SK-N-SH (cell line): Measurements from ENCODE around the gene ZNRF1. TPM values are rescaled to one million over a fixed set of nuclear protein-coding genes. Genes with fewer than 3 reads are reported as not detected.

ENCODE experiments used
- CTCF ChIA-PET: fragments of 300-600, 350-600 bp; formaldehyde crosslinking; extraction: SDS; loops from one replicate; lab custom pipeline; 2021; lab: Yijun Ruan, JAX
- POLR2A ChIA-PET: fragments of 350-600 bp; sonication (Branson Sonifier 250); formaldehyde crosslinking; extraction: SDS; loops from one replicate; lab custom pipeline; 2020; ENCODE audit warnings: antibody characterized with exemption, inconsistent platforms; lab: Yijun Ruan, JAX
- DNase-seq: peaks from one replicate; pipeline ENCODE4 v3.0.0; 2012
- H2AFZ ChIP-seq: fragments of 200-600 bp; sonication (generic); 2 replicates; pipeline ENCODE4 v1.8.1; 2016; ENCODE audit warnings: antibody characterized with exemption, mild to moderate bottlenecking, low read depth
- H3F3A ChIP-seq: fragments of 200-600 bp; sonication (generic); replicated peaks from 2 replicates; pipeline ENCODE3; 2016; ENCODE audit warnings: antibody characterized with exemption, mild to moderate bottlenecking; ENCODE audit not compliant: insufficient read depth
- H3K27ac ChIP-seq, 2 experiments: fragments of 200-500 bp in 1 of 2; fragments of 200-600 bp in 1 of 2; sonication (Bioruptor generic) in 1 of 2; sonication (generic), shearing (Covaris generic) in 1 of 2; 2 replicates each; pipeline versions ENCODE4 v1.5.1 to v1.6.1; 2014 to 2016; ENCODE audit warnings: low read depth in 2 of 2, inconsistent platforms in 1 of 2, low read length in 1 of 2, mild to moderate bottlenecking in 1 of 2, mixed read lengths in 1 of 2
- H3K27me3 ChIP-seq: fragments of 200-600 bp; sonication (generic), shearing (Covaris generic); 2 replicates; pipeline ENCODE4 v1.6.1; 2016; ENCODE audit warnings: mixed run types; ENCODE audit not compliant: insufficient read depth
- H3K36me3 ChIP-seq, 2 experiments: fragments of 200-500 bp in 1 of 2; fragments of 200-600 bp in 1 of 2; sonication (Bioruptor generic) in 1 of 2; sonication (generic) in 1 of 2; replicated peaks in 1 of 2; 2 replicates each; pipeline versions ENCODE3 to v1.5.1; 2014 to 2016; ENCODE audit warnings: low read length in 1 of 2, mild to moderate bottlenecking in 1 of 2; ENCODE audit not compliant: insufficient read depth in 2 of 2, control insufficient read depth in 1 of 2
- H3K4me1 ChIP-seq, 2 experiments: fragments of 200-500 bp in 1 of 2; fragments of 200-600 bp in 1 of 2; sonication (Bioruptor generic) in 1 of 2; sonication (generic), shearing (Covaris generic) in 1 of 2; 2 replicates each; pipeline versions ENCODE4 v1.5.1 to v1.6.1; 2014 to 2016; ENCODE audit warnings: low read depth in 1 of 2, low read length in 1 of 2, mixed run types in 1 of 2; ENCODE audit not compliant: insufficient read depth in 2 of 2, control insufficient read depth in 1 of 2
- H3K4me2 ChIP-seq: fragments of 200-600 bp; sonication (generic), shearing (Covaris generic); 2 replicates; pipeline ENCODE4 v1.6.1; 2017; ENCODE audit warnings: mixed run types
- H3K4me3 ChIP-seq, 2 experiments: fragments of 200-500 bp in 1 of 2; fragments of 200-600 bp in 1 of 2; sonication (Bioruptor generic) in 1 of 2; sonication (generic), shearing (Covaris generic) in 1 of 2; 2 replicates each; pipeline versions ENCODE4 v1.5.1 to v1.8.1; 2014 to 2016; ENCODE audit warnings: low read depth in 2 of 2, inconsistent platforms in 1 of 2, low read length in 1 of 2, mild to moderate bottlenecking in 1 of 2, mixed read lengths in 1 of 2, moderate library complexity in 1 of 2
- H3K79me2 ChIP-seq: fragments of 200-600 bp; sonication (generic); 2 replicates; pipeline ENCODE4 v1.8.1; 2017; ENCODE audit warnings: mild to moderate bottlenecking; ENCODE audit not compliant: insufficient read depth
- H3K9ac ChIP-seq: fragments of 200-600 bp; sonication (generic); 2 replicates; pipeline ENCODE4 v1.6.1; 2017; ENCODE audit warnings: mixed run types
- H3K9me2 ChIP-seq: fragments of 200-600 bp; sonication (generic); 2 replicates; pipeline ENCODE4 v1.6.1; 2017; ENCODE audit warnings: mixed run types
- H3K9me3 ChIP-seq: fragments of 200-600 bp; sonication (generic); 2 replicates; pipeline ENCODE4 v1.6.1; 2017; ENCODE audit warnings: mixed run types, mild to moderate bottlenecking, moderate library complexity
- H4K20me1 ChIP-seq: fragments of 200-600 bp; sonication (generic); 2 replicates; pipeline ENCODE4 v1.6.1; 2017; ENCODE audit warnings: mild to moderate bottlenecking, mixed run types; ENCODE audit not compliant: insufficient read depth
- CHD2 ChIP-seq: fragments of 150-350 bp; IDR thresholded peaks from 2 replicates; pipeline ENCODE4 v1.6.1; 2018; ENCODE audit warnings: low read length; ENCODE audit not compliant: partially characterized antibody
- ELF1 ChIP-seq: IDR thresholded peaks from 2 replicates; pipeline ENCODE4 v1.4.0; 2012
- EP300 ChIP-seq, 2 experiments: IDR thresholded peaks; 2 replicates each; pipeline versions ENCODE4 v1.4.0 to v1.6.1; 2012; ENCODE audit warnings: borderline replicate concordance in 1 of 2, low read depth in 1 of 2, low read length in 1 of 2
- FOSL2 ChIP-seq: IDR thresholded peaks from 2 replicates; pipeline ENCODE4 v1.4.0; 2012; ENCODE audit warnings: low read depth, mild to moderate bottlenecking, moderate library complexity, borderline replicate concordance
- FOXJ3 ChIP-seq: sonication (generic); formaldehyde crosslinking; IDR thresholded peaks from 2 replicates; pipeline ENCODE4 v1.5.1; 2020; ENCODE audit warnings: mild to moderate bottlenecking, missing genetic modification reagents
- JUND ChIP-seq: IDR thresholded peaks from 2 replicates; pipeline ENCODE4 v1.4.0; 2012
- MXI1 ChIP-seq: IDR thresholded peaks from 2 replicates; pipeline ENCODE4 v1.6.1; 2012; ENCODE audit warnings: mild to moderate bottlenecking, low read depth, low read length, improper control_type of control experiment
- NFIC ChIP-seq: IDR thresholded peaks from 2 replicates; pipeline ENCODE4 v1.4.0; 2012; ENCODE audit warnings: borderline replicate concordance
- POLR2AphosphoS5 ChIP-seq: IDR thresholded peaks from 2 replicates; pipeline ENCODE4 v1.6.1; 2012; ENCODE audit warnings: low read depth, low read length
- RXRA ChIP-seq: IDR thresholded peaks from 2 replicates; pipeline ENCODE4 v1.4.0; 2012; ENCODE audit warnings: low read depth, mild to moderate bottlenecking, borderline replicate concordance
- SMC3 ChIP-seq: IDR thresholded peaks from 2 replicates; pipeline ENCODE4 v1.6.1; 2012; ENCODE audit warnings: low read depth, low read length, improper control_type of control experiment
- TAF1 ChIP-seq: IDR thresholded peaks from 2 replicates; pipeline ENCODE4 v1.6.1; 2012; ENCODE audit warnings: low read depth, mild to moderate bottlenecking, low read length, moderate library complexity, borderline replicate concordance
- WGBS: methylation state at CpG from one replicate; pipeline ENCODE4 v1.1.6; 2017; ENCODE audit warnings: low lambda C conversion rate; 5-methylcytosine and 5-hydroxymethylcytosine counted together
- polyA plus RNA-seq, 3 experiments: library from polyadenylated mRNA; depleted of rRNA; stranded (reverse); fragments of >200 nt; gene quantifications; 2 replicates each; pipeline ENCODE4 v1.2.3, GENCODE V29; 2012
- TF ChIP-seq, protein P1 (sequence below): IDR thresholded peaks from 2 replicates; pipeline ENCODE4 v1.4.0; 2012; ENCODE audit warnings: low read depth, borderline replicate concordance
- TF ChIP-seq, protein P2 (sequence below): fragments of 200-600 bp; sonication (generic); IDR thresholded peaks from 2 replicates; pipeline ENCODE4 v1.6.1; 2017; ENCODE audit warnings: antibody characterized with exemption, mild to moderate bottlenecking, moderate library complexity
- TF ChIP-seq, protein P3 (sequence below): IDR thresholded peaks from 2 replicates; pipeline ENCODE4; 2012
- TF ChIP-seq, protein P4 (sequence below): IDR thresholded peaks from 2 replicates; pipeline ENCODE4 v1.6.1; 2012; ENCODE audit warnings: mild to moderate bottlenecking, low read depth, low read length, moderate library complexity
- TF ChIP-seq, protein P5 (sequence below): IDR thresholded peaks from 2 replicates; pipeline ENCODE4 v1.4.0; 2012; ENCODE audit warnings: low read depth, borderline replicate concordance

Gene ZNRF1
- polyA plus RNA-seq, 1 of the 3 experiments (the other 2 are of a cell fraction), result 23.7 TPM

DNA sequence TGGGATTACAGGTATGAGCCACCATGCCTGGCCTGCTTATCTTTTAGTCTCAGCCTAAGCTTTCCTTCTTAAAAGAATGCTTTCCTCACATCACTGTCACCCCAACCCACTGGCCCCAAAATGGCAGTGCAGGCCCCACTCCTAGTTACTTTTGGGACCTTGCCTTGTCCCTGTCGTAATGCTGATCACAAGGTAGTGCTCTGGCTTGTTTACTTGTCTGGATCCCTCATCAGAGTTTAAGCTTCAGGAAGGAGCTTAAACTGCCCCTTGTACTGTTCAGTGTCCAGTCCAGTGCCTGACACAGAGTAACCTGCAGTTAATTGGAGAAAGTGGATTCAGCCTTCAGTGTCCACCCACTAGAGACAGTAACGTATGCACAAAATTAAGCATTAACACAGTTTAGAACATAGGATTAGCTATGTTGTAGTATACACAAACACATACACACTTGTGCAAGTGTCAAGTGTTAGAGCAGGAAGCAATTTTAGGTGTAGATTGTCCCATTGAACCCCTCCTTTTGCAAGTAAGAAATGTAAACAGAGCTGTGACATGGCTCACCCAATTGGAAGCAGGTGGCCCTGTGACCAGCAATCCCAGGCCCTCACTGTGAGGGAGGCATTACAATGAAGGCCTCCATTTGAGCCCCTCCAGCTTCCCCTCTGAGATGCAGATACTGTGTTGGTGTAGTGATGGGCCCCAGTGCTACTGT, 73.6 kb downstream of the ZNRF1 start:
- Histone ChIP-seq H3K9me3 (no peaks in the 10 kb centered on the region), H3K4me1 (peaks cover 9 to 53% of the 10 kb centered on the region in 2 experiments; a peak in 2 of 4 replicates), H3K4me2 (no peak overlapping the region), H3K27me3 (no peaks in the 10 kb centered on the region), H3K36me3 (no peaks in the 10 kb centered on the region), H4K20me1 (peaks cover 38% of the 10 kb centered on the region), H3K79me2 (peaks cover 83% of the 10 kb centered on the region), H3K4me3 (no peak overlapping the region), H3K27ac (no peak overlapping the region), H3F3A (no peaks in the 10 kb centered on the region), H3K9me2 (no peaks in the 10 kb centered on the region), H2AFZ (no peak overlapping the region), H3K9ac (no peak overlapping the region)
- DNase-seq, result no peak
- ChIA-PET POLR2A (no interaction called here), CTCF (interaction anchor here (0.8 to 2.7 kb wide), 4 partner anchors 17 to 74 kb away, joined by 3 to 12 read pairs (median 4); partner anchors contain the start of gene ZNRF1)
- WGBS, result 100% methylated on average over 2 of the region's 2 CpGs
- TF ChIP-seq TAF1 (no peak), JUND (no peak), EP300 (IDR thresholded peaks at IDR 0.05; ENCODE audit: borderline replicate concordance in 1 of 2, low read depth in 1 of 2, low read length in 1 of 2) (no peak), FOXJ3 (CRISPR knock-in tag) (no peak), CHD2 (no peak), FOSL2 (no peak), SMC3 (no peak), MXI1 (no peak), ELF1 (no peak), RXRA (no peak), POLR2AphosphoS5 (no peak), NFIC (no peak)
- TF ChIP-seq, protein P1, sequence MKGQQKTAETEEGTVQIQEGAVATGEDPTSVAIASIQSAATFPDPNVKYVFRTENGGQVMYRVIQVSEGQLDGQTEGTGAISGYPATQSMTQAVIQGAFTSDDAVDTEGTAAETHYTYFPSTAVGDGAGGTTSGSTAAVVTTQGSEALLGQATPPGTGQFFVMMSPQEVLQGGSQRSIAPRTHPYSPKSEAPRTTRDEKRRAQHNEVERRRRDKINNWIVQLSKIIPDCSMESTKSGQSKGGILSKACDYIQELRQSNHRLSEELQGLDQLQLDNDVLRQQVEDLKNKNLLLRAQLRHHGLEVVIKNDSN, result no peak
- TF ChIP-seq, protein P2, sequence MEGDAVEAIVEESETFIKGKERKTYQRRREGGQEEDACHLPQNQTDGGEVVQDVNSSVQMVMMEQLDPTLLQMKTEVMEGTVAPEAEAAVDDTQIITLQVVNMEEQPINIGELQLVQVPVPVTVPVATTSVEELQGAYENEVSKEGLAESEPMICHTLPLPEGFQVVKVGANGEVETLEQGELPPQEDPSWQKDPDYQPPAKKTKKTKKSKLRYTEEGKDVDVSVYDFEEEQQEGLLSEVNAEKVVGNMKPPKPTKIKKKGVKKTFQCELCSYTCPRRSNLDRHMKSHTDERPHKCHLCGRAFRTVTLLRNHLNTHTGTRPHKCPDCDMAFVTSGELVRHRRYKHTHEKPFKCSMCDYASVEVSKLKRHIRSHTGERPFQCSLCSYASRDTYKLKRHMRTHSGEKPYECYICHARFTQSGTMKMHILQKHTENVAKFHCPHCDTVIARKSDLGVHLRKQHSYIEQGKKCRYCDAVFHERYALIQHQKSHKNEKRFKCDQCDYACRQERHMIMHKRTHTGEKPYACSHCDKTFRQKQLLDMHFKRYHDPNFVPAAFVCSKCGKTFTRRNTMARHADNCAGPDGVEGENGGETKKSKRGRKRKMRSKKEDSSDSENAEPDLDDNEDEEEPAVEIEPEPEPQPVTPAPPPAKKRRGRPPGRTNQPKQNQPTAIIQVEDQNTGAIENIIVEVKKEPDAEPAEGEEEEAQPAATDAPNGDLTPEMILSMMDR, result no peak
- TF ChIP-seq, protein P3, sequence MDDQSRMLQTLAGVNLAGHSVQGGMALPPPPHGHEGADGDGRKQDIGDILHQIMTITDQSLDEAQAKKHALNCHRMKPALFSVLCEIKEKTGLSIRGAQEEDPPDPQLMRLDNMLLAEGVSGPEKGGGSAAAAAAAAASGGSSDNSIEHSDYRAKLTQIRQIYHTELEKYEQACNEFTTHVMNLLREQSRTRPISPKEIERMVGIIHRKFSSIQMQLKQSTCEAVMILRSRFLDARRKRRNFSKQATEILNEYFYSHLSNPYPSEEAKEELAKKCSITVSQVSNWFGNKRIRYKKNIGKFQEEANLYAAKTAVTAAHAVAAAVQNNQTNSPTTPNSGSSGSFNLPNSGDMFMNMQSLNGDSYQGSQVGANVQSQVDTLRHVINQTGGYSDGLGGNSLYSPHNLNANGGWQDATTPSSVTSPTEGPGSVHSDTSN, result no peak
- TF ChIP-seq, protein P4, sequence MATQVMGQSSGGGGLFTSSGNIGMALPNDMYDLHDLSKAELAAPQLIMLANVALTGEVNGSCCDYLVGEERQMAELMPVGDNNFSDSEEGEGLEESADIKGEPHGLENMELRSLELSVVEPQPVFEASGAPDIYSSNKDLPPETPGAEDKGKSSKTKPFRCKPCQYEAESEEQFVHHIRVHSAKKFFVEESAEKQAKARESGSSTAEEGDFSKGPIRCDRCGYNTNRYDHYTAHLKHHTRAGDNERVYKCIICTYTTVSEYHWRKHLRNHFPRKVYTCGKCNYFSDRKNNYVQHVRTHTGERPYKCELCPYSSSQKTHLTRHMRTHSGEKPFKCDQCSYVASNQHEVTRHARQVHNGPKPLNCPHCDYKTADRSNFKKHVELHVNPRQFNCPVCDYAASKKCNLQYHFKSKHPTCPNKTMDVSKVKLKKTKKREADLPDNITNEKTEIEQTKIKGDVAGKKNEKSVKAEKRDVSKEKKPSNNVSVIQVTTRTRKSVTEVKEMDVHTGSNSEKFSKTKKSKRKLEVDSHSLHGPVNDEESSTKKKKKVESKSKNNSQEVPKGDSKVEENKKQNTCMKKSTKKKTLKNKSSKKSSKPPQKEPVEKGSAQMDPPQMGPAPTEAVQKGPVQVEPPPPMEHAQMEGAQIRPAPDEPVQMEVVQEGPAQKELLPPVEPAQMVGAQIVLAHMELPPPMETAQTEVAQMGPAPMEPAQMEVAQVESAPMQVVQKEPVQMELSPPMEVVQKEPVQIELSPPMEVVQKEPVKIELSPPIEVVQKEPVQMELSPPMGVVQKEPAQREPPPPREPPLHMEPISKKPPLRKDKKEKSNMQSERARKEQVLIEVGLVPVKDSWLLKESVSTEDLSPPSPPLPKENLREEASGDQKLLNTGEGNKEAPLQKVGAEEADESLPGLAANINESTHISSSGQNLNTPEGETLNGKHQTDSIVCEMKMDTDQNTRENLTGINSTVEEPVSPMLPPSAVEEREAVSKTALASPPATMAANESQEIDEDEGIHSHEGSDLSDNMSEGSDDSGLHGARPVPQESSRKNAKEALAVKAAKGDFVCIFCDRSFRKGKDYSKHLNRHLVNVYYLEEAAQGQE, result no peak
- TF ChIP-seq, protein P5, sequence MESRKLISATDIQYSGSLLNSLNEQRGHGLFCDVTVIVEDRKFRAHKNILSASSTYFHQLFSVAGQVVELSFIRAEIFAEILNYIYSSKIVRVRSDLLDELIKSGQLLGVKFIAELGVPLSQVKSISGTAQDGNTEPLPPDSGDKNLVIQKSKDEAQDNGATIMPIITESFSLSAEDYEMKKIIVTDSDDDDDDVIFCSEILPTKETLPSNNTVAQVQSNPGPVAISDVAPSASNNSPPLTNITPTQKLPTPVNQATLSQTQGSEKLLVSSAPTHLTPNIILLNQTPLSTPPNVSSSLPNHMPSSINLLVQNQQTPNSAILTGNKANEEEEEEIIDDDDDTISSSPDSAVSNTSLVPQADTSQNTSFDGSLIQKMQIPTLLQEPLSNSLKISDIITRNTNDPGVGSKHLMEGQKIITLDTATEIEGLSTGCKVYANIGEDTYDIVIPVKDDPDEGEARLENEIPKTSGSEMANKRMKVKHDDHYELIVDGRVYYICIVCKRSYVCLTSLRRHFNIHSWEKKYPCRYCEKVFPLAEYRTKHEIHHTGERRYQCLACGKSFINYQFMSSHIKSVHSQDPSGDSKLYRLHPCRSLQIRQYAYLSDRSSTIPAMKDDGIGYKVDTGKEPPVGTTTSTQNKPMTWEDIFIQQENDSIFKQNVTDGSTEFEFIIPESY, result no peak
